Natural killer cell (primary cell): ENCODE measurements around the gene STARD3. TPM values are rescaled to one million over a fixed set of nuclear protein-coding genes. Genes with fewer than 3 reads are reported as not detected.

Experiments
- ATAC-seq, 3 donors: fragments of 150-1000 bp in 2 of 3; fragments of 200-7000 bp in 1 of 3; cut with Tn5 transposase; 1 replicate in 1 of 3; 2 replicates in 2 of 3; pipeline ENCODE4 v1.10.0; 2021; ENCODE audit warnings: mild to moderate bottlenecking in 2 of 3, moderate library complexity in 2 of 3
- DNase-seq, 2 donors: peaks; one replicate each; pipeline versions ENCODE4 v3.0.0 to v3.0.0-alpha.2; 2013 to 2021; ENCODE audit warnings: mixed read lengths in 1 of 2
- H3K27ac ChIP-seq: one replicate; pipeline ENCODE4 v1.5.1; 2013; ENCODE audit warnings: mild to moderate bottlenecking, low read length
- H3K27me3 ChIP-seq: one replicate; pipeline ENCODE4 v1.6.1; 2013; ENCODE audit warnings: low read length; ENCODE audit not compliant: control insufficient read depth, insufficient read depth
- H3K36me3 ChIP-seq: one replicate; pipeline ENCODE4 v1.6.1; 2013; ENCODE audit warnings: low read length; ENCODE audit not compliant: control insufficient read depth, insufficient read depth
- H3K4me1 ChIP-seq: one replicate; pipeline ENCODE4 v1.6.1; 2013; ENCODE audit warnings: low read length; ENCODE audit not compliant: control insufficient read depth, insufficient read depth
- H3K4me3 ChIP-seq: one replicate; pipeline ENCODE4 v1.5.1; 2013; ENCODE audit warnings: low read length
- H3K9me3 ChIP-seq: one replicate; pipeline ENCODE4 v1.6.1; 2013; ENCODE audit warnings: low read length; ENCODE audit not compliant: control insufficient read depth, insufficient read depth
- H3K27ac Mint-ChIP-seq, 2 donors: one replicate each; pipeline ENCODE4 v1.8.0; 2022; ENCODE audit warnings: mild to moderate bottlenecking in 2 of 2, mixed read lengths in 2 of 2, moderate library complexity in 1 of 2
- H3K27me3 Mint-ChIP-seq, 2 donors: one replicate each; pipeline ENCODE4 v1.8.0; 2022; ENCODE audit warnings: low read depth in 2 of 2, mixed read lengths in 2 of 2
- H3K36me3 Mint-ChIP-seq: one replicate; pipeline ENCODE4 v1.8.0; 2022; ENCODE audit warnings: mixed read lengths
- H3K4me1 Mint-ChIP-seq, 2 donors: one replicate each; pipeline ENCODE4 v1.8.0; 2022; ENCODE audit warnings: mixed read lengths in 2 of 2
- H3K4me3 Mint-ChIP-seq: one replicate; pipeline ENCODE4 v1.8.0; 2022; ENCODE audit warnings: mild to moderate bottlenecking, moderate library complexity, mixed read lengths
- H3K9me3 Mint-ChIP-seq, 2 donors: one replicate each; pipeline ENCODE4 v1.8.0; 2022; ENCODE audit warnings: mixed read lengths in 2 of 2
- WGBS: methylation state at CpG from one replicate; pipeline ENCODE4 v1.1.7; 2013; ENCODE audit warnings: missing lambda C conversion rate; ENCODE audit not compliant: insufficient coverage; 5-methylcytosine and 5-hydroxymethylcytosine counted together
- intact Hi-C: fragments of 100-400 bp; cut with micrococcal nuclease; formaldehyde crosslinking; loops from one replicate; pipeline ENCODE4 v1.14.2; 2022
- total RNA-seq, 4 donors: library from RNA; stranded (reverse); fragments of 120-200 nt in 1 of 4; gene quantifications; one replicate each; pipeline versions ENCODE4 v1.2.3 to v1.2.4, GENCODE V29; 2013 to 2022
- TF ChIP-seq, protein P1 (sequence below): fragments of 200-600 bp; IDR thresholded peaks from one replicate; pipeline ENCODE4 v1.8.0; 2022; ENCODE audit warnings: antibody characterized with exemption

The STARD3 gene
- total RNA-seq, 3 donors from 2014 or later (not counting 1 experiment from before 2014, with no cell fraction given): 97.1 to 115 (median 105) TPM

DNA sequence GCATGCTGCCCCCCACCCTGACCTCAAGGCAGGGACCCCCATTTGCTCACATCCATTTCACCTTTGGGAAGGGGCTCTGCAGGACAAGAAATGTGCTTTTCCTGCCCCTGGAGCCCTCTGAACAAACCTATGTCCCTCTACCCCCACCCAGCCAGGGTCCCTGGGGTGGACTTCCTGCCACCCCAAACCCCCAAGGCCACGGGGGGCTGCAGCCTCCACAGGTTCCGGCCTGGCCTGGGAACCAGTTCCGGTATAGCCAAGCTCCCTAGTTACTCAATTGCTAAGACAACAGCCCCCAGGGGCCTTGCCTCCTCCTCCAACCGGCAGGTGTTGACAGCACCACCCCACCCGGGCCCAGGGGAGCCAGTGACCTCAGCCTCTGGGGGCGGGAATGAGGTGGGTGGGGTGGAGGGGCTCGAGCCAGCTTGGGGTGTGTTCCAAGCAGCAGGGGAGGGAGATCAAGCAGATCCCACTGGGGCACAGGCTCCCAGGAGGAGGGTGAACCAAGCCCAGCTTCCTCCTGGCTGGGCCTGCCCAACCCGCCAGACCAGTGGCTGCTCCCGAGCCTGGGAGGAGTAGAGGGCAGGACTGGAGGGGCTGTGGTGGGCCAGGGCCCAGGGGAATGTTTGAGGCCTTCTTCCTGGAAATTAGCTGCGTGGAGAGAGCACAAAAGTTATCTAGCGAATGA is 37.9 kb downstream of the STARD3 start:
- Mint-ChIP-seq H3K4me1 (peaks cover 44 to 59% of the 10 kb centered on the region in 2 donors), H3K27ac (peak overlapping the region in 1 of 2 donors; percentile 98), H3K4me3 (no peak overlapping the region), H3K27me3 (no peaks in the 10 kb centered on the region), H3K9me3 (no peaks in the 10 kb centered on the region), H3K36me3 (no peaks in the 10 kb centered on the region)
- H3K27me3 ChIP-seq: peaks cover 3% of the 10 kb centered on the region
- peak overlapping the region; percentile 62 for H3K27ac ChIP-seq
- DNase-seq (no peak), ATAC-seq (no peak)
- peaks cover 57% of the 10 kb centered on the region for H3K4me1 ChIP-seq
- TF ChIP-seq, protein P1, sequence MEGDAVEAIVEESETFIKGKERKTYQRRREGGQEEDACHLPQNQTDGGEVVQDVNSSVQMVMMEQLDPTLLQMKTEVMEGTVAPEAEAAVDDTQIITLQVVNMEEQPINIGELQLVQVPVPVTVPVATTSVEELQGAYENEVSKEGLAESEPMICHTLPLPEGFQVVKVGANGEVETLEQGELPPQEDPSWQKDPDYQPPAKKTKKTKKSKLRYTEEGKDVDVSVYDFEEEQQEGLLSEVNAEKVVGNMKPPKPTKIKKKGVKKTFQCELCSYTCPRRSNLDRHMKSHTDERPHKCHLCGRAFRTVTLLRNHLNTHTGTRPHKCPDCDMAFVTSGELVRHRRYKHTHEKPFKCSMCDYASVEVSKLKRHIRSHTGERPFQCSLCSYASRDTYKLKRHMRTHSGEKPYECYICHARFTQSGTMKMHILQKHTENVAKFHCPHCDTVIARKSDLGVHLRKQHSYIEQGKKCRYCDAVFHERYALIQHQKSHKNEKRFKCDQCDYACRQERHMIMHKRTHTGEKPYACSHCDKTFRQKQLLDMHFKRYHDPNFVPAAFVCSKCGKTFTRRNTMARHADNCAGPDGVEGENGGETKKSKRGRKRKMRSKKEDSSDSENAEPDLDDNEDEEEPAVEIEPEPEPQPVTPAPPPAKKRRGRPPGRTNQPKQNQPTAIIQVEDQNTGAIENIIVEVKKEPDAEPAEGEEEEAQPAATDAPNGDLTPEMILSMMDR: no peak
- H3K36me3 ChIP-seq: no peaks in the 10 kb centered on the region
- intact Hi-C loops: loop anchor here (5.0 to 10.0 kb wide), 2 partner anchors 38 to 60 kb away; partner anchors contain the start of genes GRB7, MIEN1 and STARD3
- no peak overlapping the region for H3K4me3 ChIP-seq
- 58% methylated on average over 10 of the region's 11 CpGs for WGBS
- no peaks in the 10 kb centered on the region for H3K9me3 ChIP-seq

DNA sequence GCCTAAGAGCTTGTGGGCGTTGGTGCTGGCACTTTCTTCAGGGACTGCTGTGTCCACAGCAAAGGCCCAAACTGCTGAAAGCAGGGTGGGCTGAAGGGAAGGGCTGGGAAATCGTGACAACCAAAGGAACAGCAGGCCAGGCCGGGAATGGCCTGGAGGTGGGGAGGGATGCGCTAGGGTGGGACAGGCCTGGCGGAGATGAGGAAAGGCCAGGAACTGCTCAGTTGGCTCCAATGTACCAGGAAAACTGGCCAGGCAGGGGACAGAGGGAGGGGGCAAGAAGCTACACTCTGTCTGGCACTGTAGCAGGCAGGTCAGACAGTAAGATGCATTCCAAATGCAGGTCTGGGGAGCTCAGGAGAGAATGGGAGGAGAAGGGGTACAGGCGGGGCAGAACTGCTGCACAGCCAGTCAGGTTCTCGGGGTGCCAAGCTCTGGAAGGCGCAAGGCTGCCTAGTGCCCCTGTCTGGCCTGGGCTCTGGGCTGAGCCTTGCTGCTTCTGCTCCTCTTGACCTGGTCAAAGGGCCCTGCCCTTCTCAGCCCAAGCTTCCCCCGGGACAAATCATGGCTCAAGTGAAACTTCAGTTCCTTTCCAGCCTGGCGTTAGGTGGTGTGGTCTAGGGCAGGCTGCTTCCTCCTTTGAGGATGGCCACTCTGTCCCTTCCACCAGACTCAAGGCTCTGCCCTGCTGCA is 38.6 kb downstream of the STARD3 start:
- ATAC-seq: no peak
- no peaks in the 10 kb centered on the region for H3K36me3 ChIP-seq
- Mint-ChIP-seq H3K9me3 (no peaks in the 10 kb centered on the region), H3K36me3 (no peaks in the 10 kb centered on the region), H3K27ac (peak overlapping the region; percentile 95 to 98), H3K27me3 (no peaks in the 10 kb centered on the region), H3K4me1 (peaks cover 50 to 66% of the 10 kb centered on the region in 2 donors), H3K4me3 (peak overlapping the region; percentile 80)
- peak overlapping the region; percentile 62 for H3K27ac ChIP-seq
- H3K9me3 ChIP-seq: no peaks in the 10 kb centered on the region
- H3K27me3 ChIP-seq: peaks cover 3% of the 10 kb centered on the region
- 87% methylated on average over 10 of the region's 10 CpGs for WGBS
- no peak overlapping the region for H3K4me3 ChIP-seq
- peaks cover 64% of the 10 kb centered on the region for H3K4me1 ChIP-seq
- TF ChIP-seq, protein P1: no peak
- no peak for DNase-seq
- intact Hi-C loops: loop anchor here (5.0 to 10.0 kb wide), 2 partner anchors 38 to 59 kb away; partner anchors contain the start of genes GRB7, MIEN1 and STARD3

DNA sequence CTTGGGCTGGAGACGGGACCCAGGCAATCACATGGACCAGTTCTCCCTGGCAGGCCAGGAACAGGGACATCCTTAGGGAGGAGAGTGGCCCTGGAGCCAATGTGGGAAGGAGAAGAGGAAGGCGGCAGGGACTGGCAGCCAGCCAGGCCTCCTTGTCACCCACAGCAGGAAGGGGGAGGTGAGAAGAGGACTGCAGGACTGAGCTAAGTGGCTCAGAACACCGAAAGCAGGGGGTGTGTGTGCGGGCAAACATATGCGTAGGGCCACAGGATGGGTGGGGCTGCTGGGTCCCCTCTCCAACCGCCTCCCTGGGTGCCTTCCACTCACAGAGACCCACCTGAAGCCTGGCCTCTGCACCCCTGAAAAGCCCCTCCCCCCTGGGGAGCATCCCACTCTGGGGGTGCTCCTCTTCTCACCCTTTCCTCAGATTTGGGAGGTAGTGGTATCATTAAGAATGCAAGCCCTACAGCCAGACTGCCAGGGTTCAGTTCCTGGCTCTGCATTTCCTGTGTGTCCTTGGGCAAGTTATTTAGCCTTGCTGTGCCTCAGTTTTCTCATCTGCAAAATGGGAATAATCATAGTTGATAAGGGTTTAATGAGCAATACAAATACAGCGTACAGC is 39.4 kb downstream of the STARD3 start:
- Mint-ChIP-seq H3K36me3 (no peaks in the 10 kb centered on the region), H3K27ac (peak overlapping the region; percentile 95 to 98), H3K4me3 (peak overlapping the region; percentile 80), H3K9me3 (no peaks in the 10 kb centered on the region), H3K27me3 (no peaks in the 10 kb centered on the region), H3K4me1 (peaks cover 56 to 74% of the 10 kb centered on the region in 2 donors)
- Histone ChIP-seq H3K4me1 (peaks cover 69% of the 10 kb centered on the region), H3K36me3 (no peaks in the 10 kb centered on the region), H3K9me3 (no peaks in the 10 kb centered on the region), H3K4me3 (no peak overlapping the region), H3K27me3 (no peaks in the 10 kb centered on the region), H3K27ac (peak overlapping the region; percentile 62)
- ATAC-seq: peak; percentile 86 to 88 (median 88)
- peak; percentile 61 to 81 for DNase-seq
- 18% methylated on average over 7 of the region's 7 CpGs for WGBS
- TF ChIP-seq, protein P1: no peak
- intact Hi-C loops: loop anchor here (5.0 to 10.0 kb wide), 2 partner anchors 39 to 58 kb away; partner anchors contain the start of genes GRB7, MIEN1 and STARD3
